NCI-H2029 treated with DMSO at 0.1 percent for 48 hours (cell line): ENCODE results near the gene DTD2.
"Not testable (repeated sequence)": the region's sequence is repeated elsewhere in the genome, so short reads cannot be mapped to it uniquely, and the experiment has no call there.

Source experiments
- DNase-seq: peaks from one replicate; lab custom pipeline; 2025; lab: John Stamatoyannopoulos, UW

The DTD2 gene

DNA sequence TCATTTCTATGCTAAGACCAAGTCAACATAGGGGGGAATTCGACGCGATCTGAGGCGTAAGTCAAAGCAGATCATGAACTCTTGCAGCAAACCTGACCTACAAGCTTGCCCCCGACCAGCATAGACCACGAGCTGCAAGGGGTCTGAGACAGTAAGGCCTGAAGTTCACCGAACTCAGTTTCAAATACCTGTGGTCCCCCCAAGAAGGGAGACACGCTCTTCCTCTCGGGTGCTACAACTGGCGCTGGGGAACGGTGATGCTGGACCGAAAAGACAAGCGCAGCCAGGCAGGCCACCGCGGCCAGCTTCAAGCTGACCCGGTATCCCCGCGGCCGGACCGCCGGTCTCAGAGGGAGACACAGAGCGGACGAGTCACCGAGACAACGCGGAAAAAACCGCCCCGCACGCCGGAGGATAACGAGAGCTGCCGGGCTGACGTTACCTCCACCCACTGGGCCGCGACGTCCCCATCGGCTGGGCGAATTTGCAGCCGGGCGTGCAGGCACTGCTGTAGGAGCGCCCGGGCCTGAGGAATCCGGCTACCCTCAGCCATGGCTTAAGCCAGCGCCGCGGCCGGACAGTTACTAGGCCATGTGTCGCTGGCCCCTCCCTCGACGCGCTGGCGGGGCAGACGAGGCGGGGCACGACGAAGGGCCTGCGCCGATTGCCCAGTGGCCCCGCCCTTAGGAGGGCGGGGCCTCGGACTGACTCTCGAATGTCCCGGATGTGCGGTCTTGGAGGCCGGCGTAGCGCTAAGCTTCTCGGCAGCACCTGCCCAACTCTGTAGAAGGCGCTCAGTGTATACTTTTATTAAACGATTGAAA is at the start of gene DTD2:
TSS of gene DTD2 (minus strand) at position 666 of the 824 bp plus-strand sequence. CDS start at position 553, 113 bp downstream.
- DNase-seq: peak; percentile 100

DNA sequence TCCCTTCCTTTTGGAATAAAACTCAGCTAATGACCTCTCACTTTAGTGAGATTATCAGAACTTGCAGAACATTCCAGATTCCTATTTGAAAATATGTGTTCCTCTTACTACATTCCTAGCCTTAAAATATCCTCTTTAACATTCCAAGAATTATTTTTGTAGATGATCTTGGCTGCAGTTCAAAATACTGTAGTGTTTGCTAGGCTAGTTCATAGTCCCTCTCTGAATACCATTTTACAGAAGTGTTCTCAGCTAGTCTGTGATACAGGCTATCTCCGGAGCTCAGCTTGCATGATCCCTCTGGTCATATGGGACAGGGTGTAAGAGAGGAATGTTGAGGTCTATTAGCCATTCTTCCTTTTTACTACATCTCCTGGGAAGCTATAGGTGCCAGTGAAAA is 48.1 kb upstream of the DTD2 start:
- no peak for DNase-seq

DNA sequence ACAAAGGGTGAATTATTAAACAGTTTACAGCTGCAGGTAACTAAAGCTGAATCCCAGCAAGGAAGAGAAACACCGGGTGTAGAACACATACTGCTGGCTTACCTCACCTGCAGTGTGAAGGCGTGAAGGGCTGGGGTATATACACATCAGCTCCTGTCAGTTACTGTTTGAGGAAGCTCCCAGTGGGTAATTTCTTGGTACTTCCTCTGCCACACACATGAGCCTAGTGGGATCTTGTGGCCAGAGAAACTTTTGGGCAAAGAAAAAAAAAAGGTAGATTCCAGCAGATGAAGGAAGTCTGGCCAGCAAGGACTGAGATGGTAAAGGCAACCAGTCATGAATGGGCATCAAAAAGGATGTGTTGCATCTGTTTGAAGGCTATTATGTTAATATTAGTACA is 44.6 kb upstream of the DTD2 start:
- no peak for DNase-seq

DNA sequence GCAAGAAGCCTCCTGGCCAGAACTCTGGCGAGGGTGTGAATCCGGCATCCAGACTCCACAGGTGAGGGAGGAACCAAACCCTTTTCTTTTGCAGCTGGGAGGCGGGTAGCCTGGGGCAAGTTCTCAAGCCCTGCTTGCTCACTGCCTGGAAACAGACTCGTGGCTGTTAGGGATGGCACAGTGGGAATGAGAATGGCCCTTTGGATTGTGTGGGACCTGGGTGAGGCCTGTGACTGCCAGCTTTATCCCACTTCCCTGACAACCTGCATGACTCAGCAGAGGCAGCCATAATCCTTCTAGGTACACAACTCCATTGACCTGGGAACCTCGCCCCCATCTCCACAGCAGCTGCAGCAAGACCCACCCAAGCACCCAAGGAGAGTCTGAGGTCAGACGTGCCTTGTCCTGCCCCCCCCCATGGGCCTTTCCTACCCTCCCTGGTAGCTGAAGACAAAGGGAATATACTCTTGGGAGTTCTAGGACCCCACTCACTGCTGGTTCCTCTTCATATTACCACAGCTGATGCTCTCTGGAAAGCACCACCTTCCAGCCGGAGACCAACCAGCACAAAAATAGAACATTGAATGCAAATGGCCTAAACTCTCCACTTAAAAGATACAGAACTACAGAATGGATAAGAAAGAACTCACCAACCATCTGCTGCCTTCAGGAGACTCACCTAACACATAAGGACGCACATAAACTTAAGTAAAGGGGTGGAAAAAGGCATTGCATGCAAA is 35.6 kb upstream of the DTD2 start:
- DNase-seq: no peak

DNA sequence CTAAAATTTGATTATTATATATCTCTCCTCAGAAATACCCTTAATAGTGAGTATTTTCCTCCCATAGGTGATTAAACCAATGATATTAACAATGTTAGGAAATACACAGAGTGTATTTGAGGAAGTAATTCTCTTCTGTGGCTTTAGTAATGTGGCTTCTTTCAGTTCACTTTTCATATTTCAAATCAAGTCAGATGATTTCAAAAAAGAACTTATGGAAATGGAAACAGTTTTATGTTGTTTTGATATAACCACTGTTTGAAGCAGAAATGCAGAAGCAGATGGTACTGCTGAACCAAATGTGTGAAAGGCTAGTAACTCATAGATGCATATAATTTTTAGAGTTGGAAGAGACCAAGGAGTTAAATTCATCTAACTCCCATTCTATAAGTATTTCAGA is 32.4 kb upstream of the DTD2 start:
- DNase-seq: no peak

DNA sequence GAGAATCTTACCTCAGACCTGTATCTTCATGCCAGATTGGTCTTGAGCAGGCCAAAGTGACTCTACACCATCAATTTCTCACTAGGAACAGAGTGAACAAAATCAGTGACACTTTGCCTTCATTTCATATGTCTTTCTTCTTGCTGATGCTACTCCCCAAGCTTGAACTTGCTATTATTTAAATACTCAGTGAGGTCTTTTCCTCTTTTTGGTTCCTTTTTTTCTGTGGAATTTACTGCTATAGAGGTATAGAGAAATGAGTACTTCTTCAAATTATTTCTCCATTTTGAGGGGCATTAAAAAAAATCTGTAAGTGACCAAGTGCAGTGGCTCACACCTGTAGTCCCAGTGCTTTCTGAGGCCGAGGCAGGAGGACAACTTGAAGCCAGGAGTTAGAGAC is 30.6 kb upstream of the DTD2 start, which contains the start of gene GPR33:
TSS of gene GPR33 (minus strand) at position 154 of the 400 bp plus-strand sequence. CDS start 4,074 bp downstream, outside the sequence.
- no peak for DNase-seq

DNA sequence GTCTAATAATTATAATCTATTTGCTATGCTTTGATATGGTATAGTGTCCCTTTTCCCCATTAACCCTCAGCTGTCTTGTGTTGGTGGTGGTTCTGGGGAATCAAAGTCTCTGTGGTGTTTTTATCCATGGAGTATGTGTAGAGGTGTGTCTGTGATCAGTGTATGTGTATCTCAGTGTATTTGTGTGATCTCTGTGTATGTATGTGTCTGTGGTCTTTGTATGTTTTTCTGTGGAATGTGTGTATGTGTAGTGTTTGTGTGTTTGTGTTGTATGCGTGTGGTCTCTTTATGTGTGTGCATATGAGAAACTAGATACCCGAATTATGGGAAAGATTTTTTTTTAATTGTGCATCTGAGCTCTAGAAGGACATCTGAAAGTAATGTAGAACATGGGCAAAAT is 29.5 kb upstream of the DTD2 start:
- no peak for DNase-seq

DNA sequence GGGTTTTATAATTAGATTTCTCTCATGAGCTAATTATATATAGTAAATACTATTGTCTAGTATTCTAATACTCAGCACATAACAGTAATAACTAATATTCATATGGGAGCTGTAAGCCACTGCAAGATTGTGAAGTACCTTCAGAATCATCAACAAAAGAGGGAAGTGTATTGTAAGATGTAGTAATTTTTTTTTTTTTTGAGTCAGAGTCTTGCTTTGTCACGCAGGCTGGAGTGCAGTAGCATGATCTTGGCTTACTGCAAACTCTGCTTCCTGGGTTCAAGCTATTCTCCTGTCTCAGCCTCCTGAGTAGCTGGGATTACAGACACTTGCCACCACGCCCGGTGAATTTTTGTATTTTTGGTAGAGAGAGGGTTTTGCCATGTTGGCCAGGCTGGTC is 27.4 kb upstream of the DTD2 start:
- DNase-seq: no peak

DNA sequence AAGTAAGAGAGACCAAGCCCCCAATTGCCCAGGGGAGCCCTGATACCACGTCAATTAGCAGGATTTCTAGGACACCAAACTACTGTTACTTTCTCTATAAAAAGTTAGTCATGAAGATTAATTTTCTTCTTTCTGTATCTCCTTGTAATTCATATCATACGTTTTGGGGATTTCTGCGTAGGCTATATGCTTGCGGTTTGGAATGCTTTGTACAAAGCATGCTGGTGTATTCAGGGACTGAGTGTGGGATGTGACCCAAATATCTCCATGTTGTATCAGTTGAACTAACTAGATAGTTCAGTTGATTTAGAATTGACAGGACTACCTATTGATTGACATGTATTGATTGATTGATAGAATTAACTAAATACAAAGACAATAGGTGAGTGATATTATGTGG is 22.9 kb upstream of the DTD2 start:
- no peak for DNase-seq

DNA sequence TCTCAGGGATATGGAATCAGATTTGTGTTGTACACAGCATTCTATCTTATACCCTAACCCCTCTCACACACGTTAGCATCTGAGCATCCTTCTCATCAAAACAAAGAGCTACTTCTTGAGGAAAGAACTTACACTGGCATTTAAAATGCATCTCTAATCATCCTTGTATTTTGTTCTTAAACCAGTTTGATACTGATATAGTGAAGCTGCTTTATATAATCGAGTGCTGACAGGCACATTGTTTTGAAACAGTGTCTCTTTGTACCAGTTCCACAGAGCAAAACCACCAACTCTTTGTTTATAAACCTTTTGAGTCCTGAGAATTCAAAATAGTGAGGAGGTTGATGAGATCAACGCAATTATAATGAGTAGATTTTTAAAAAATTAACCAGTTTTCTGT is 21.7 kb upstream of the DTD2 start:
- DNase-seq: no peak

DNA sequence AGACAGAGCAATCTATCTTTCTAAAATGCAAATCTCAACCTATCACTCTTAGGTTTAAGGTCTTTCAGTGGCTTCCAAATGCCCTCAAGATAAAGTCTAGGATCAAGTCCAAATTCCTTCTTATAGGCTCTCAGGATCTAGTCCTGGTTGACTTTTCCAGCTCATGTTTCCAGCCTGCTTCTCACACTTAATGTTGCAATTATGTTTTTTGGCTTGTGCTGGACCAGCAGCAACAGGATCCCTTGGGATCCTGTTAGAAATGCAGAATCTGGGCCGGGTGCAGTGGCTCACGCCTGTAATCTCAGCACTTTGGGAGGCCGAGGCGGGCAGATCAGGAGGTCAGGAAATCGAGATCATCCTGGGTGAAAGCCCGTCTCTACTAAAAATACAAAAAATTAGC is 19.9 kb upstream of the DTD2 start:
- DNase-seq: no peak

DNA sequence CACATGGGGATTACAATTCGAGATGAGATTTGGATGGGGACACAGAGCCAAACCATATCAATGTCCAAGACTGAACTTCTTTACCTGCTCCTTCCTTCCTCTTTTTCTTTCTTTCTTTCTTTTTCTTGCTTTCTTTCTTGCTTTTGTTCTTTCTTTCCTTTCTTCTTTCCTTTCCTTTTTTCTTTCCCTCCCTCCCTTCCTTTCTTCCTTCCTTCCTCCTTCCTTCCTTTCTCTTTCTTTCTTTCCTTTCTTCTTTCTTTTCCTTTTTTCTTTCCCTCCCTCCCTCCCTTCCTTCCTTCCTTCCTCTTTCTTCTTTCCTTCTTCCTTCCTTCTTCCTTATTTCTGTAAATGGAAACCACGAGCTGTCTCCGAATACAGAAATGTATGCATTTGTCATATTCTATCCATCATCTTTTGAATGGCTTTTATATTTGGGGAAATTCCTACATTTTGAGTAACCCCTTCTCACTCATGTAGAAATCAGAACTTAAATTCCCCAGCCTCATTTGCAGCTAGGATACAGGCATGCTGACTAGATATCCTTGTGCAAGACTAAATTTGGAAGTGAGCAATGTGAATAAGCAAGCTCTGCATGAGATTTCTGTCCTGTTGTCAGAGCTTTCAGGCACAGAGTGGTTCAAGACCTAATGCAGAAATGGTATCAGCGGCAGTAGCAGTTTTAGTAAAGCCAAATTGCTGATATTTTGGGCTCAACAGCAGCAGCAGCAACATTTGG is 19.0 kb upstream of the DTD2 start:
- no peak for DNase-seq

DNA sequence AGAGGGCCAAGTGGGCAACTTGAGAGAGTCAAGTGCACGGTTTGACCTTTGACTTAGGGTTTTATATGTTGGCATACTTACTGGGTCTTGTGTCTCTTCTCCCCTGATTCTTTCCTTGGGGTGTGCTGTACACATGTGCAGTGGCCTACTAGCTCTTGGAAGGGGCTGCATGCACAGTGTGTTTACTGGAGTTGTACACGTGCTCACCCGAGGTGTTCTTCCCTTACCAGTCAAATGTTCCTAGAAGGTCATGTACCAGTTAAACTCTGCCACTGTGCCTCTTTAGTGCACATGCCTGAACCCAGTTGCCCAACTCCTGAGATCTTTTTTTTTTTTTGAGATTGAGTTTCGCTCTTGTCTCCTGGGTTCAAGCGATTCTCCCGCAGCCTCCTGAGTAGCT is 9.2 kb upstream of the DTD2 start:
- DNase-seq: no peak

DNA sequence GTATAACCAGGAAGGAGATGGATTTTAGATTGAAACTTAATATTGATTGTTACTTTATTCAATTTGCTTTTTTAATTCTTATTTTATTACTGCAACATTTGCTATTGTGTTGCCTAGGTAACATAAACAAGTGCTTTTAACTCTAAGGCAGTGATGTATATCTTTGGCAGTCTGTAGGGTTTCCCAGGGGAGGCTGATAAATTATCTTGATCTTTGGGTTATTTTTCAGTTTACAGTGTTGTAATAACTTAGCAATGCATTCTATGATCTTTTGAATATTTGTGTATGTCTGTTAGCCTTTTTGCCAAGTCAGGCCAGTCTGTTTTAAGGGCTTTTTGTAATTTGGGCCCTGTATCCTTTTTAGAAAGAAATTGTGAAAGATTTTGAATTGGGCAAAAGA is 7.8 kb upstream of the DTD2 start:
- DNase-seq: no peak

DNA sequence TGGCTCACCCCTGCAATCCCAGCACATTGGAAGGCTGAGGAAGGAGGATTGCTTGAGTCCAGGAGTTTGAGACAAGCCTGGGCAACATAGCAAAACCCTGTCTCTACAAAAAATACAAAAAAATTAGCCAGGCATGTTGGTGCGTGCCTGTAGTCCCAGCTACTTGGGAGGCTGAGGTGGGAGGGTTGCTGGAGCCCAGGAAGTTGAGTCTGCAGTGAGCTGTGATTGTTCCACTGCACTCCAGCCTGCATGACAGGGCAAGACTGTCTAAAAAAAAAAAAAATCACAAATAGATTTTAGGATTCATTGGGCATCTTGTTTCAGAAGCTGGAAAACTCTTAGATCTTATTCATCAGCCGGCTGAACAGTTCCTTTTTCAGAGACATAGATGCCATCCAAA is 5.1 kb upstream of the DTD2 start:
- not testable (repeated sequence) for DNase-seq

DNA sequence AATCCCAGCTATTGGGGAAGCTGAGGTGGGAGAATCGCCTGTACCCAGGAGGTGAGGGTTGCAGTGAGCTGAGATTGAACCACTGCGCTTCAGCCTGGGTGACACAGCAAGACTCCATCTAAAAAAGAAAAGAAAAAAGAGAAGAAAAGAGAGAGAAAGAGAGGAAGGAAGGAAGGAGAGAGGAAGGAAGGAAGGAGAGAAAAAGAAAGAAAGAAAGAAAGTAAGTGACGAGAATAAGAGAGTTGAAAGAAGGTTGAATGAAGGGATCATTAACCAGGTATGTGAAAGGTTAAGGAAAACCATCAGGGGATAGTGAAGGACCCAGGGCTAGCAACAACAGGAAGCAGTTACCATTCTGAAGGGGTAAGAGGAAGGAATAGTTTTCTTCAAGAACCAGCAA is 4.2 kb upstream of the DTD2 start:
- no peak for DNase-seq

DNA sequence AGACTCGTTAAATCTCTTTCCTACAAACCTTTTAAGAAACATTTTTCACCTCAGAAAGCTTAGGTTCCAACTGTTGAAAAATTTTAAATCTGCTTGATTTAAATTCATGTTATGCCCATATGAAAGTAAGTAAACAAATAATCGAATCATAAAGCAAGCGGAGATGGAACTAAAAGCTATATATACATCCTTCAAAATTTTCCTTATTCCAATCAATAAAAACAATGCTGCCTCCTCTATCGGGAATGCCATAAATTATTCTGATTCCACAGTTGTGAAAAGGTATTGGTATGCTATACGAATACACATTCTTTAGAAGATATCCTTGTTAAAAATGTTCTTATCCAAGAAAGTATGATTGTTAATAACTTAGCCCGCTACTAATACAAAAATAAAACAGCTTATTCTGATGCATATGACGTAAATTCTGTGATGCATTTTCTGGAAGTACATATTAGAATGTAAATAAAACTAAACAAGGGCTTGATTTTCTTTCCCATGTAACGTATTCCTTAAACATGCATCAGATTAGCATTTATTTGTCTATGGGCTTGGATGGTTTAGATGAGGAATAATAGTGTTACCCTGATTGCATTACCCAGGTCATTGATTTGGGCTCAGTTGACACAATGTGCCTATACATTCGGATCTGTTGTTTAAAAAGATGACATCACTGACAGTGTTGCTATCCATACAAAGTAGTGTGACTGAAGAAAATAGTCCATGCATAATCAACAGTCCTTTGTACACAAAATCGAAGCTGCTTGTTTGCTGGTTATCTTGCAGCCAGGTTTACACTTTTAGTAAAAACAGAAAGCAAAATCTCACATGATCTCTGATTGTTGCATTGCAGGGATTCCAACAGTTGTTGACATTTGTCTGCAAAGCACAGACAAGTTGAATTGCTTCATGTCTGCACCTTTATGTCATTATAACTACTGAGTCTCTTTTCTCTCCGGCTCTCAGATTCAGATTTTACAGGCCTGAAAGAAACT is 656 bp upstream of the DTD2 start:
- peak; percentile 73 for DNase-seq

DNA sequence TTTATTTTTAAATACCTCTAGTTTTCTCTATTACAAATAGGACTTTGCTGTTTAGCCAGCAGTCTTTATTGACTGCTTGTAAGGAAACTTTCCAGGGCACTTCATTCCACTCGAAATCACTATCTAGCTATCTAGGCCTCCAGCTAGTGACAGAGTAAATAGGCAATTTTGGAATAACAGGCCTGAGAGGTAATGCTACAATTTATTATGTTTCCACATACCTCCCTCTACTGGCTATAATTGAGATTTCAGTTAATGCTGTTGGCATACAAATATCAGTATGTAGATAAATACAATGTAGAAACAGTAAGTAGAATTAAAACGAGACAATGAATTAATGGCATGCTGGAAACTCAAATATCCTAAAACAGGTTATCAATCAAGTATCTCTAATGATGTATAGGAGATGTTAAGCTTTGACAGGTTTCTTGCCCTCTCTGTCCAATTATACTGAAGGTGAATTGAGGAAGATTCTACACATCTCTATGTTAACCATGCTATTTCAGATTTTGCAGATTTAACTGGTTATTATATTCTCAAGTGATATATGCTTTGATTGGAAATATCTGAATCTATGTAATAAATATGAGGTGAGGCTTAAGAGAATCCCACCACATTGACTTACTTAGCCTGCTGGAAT is 7.2 kb downstream of the DTD2 start:
- peak; percentile 94 for DNase-seq

DNA sequence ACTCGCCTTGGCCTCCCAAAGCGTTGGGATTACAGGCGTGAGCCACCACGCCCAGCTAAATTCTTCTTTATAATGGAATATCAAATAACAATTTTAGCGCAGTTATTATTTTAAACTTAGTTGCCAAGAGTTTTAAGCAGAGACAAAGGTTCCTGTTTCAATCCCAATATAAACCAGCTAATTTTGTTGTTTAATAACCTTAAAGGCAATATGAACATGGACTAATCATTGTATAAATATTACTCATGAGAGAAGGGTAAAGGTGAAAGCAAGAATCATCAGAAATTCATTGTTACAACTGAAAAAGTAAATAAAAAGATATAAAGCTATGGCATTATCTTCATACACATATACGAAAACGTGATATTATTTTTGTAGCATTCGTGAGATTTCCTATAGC is 8.2 kb downstream of the DTD2 start:
- DNase-seq: no peak

DNA sequence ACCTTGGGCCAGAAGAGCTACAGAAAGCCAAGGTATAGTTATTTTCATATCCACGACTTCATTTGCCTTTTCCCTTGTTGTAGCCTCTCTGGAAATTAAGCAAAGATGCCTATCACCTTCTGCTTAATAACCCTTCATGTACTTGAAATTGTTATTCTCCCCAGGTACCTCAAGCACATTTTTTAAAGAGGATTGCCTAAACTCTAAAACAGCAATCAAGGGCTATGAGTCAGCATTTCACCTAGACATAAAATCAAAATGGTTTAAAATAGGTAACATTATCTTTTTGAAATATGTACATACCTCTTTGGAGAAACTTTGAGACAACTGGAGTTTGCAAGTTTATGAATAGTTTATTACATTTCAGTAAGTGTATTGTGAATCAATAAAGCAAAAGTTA is 11.6 kb downstream of the DTD2 start:
- DNase-seq: no peak

DNA sequence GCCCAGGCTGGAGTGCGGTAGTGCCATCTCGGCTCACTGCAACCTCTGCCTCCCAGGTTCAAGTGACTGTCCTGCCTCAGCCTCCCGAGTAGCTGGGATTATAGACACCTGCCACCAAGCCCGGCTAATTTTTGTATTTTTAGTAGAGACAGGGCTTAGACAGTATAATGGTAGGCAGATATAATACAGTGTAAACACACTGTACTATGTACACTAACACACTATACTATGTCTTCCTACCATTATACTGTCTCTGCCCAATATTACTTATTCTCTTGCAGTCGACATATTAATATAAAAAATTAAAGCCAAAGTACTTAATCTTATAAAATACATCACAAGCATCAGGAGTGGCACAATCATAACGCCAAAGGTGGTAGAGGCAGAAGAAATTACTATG is 15.0 kb downstream of the DTD2 start:
- no peak for DNase-seq
